Endothelial cell of umbilical vein (primary cell): ENCODE data around the gene KPNB1.

ENCODE experiments used
- CTCF ChIP-seq, 2 donors: IDR thresholded peaks; 1 replicate in 1 of 2; 2 replicates in 1 of 2; pipeline ENCODE4 v1.5.1; 2011; ENCODE audit warnings: low read length in 2 of 2, mild to moderate bottlenecking in 2 of 2, moderate library complexity in 2 of 2, control low read depth in 1 of 2, inconsistent platforms in 1 of 2, low read depth in 1 of 2; ENCODE audit not compliant: insufficient read depth in 1 of 2; ENCODE audit errors: extremely low read depth in 1 of 2
- FOS ChIP-seq: IDR thresholded peaks from 2 replicates; pipeline ENCODE4 v1.6.1; 2011; ENCODE audit warnings: mild to moderate bottlenecking, low read length, moderate library complexity, borderline replicate concordance; ENCODE audit not compliant: insufficient read depth
- MAX ChIP-seq: IDR thresholded peaks from 2 replicates; pipeline ENCODE4 v1.6.1; 2011; ENCODE audit not compliant: insufficient read depth, insufficient read length
- POLR2A ChIP-seq: IDR thresholded peaks from 2 replicates; pipeline ENCODE4 v1.6.1; 2012; ENCODE audit warnings: low read depth, mild to moderate bottlenecking, control low read depth, low read length
- POLR2AphosphoS5 ChIP-seq: IDR thresholded peaks from 2 replicates; pipeline ENCODE4 v1.6.1; 2012; ENCODE audit warnings: low read depth, mild to moderate bottlenecking, control low read depth, low read length, moderate library complexity; ENCODE audit not compliant: insufficient read depth

GRCh38 chr17:47629826-47630225 lies 19.9 kb upstream of the KPNB1 start:
- TF ChIP-seq CTCF (IDR thresholded peaks at IDR 0.05; ENCODE audit: extremely low read depth in 1 of 2, insufficient read depth in 1 of 2, low read depth in 1 of 2, low read length in 2 of 2), result no peak
- no peak for TF ChIP-seq MAX
- TF ChIP-seq POLR2A, result no peak
- TF ChIP-seq POLR2AphosphoS5, result no peak
- no peak for TF ChIP-seq FOS
